ENCODE results near the gene ZNF652. TPM values are rescaled to one million over a fixed set of nuclear protein-coding genes. Genes with fewer than 3 reads are reported as not detected.
A peak's percentile ranks its signal among the peaks of the same experiment; 100 is the strongest.
"Not testable (repeated sequence)": the region's sequence is repeated elsewhere in the genome, so short reads cannot be mapped to it uniquely, and the experiment has no call there.

The ZNF652 gene
- total RNA-seq, 1 experiment from 2014 or later: 92.6 TPM

GRCh38 chr17:49285716-49286115 lies 76.3 kb downstream of the ZNF652 start:
- Mint-ChIP-seq H3K4me3 (ENCODE audit: unreplicated experiment) (no peak overlapping the region), H3K27ac (ENCODE audit: unreplicated experiment) (no peak overlapping the region), H3K4me1 (ENCODE audit: low read depth, unreplicated experiment) (no peaks in the 10 kb centered on the region), H3K36me3 (ENCODE audit: insufficient read depth, unreplicated experiment) (peaks cover 17% of the 10 kb centered on the region), H3K9me3 (ENCODE audit: unreplicated experiment) (no peaks in the 10 kb centered on the region), H3K27me3 (ENCODE audit: insufficient read depth, unreplicated experiment) (no peaks in the 10 kb centered on the region)
- no peaks in the 10 kb centered on the region for H3K9me3 ChIP-seq
- TF ChIP-seq CTCF (IDR thresholded peaks at IDR 0.05; ENCODE audit: insufficient read depth in 1 of 2, low read depth in 1 of 2, low read length in 1 of 2, severe bottlenecking in 1 of 2, unreplicated experiment in 1 of 2): no peak
- CTCF ChIA-PET: interaction anchor here (0.6 kb wide), 1 partner anchor 63 kb away, joined by 3 read pairs; no protein-coding TSS in a partner anchor
- 0 out of 2 replicates have a peak, but pooled peaks cover 4% of the 10 kb centered on the region for H3K36me3 ChIP-seq (ENCODE audit: control insufficient read depth, insufficient read depth, low read length)
- intact Hi-C loops (cut with micrococcal nuclease; ENCODE audit: unreplicated experiment): no loop called here
- POLR2A ChIA-PET: no interaction called here
- BruUV-seq (replicated peaks): no TSS peak
- no peaks in the 10 kb centered on the region for H3K4me1 ChIP-seq
- DNase-seq: peak in 1 of 2 experiments; percentile 36
- H3K4me3 ChIP-seq (ENCODE audit: low read depth, low read length): no peak overlapping the region
- no peaks in the 10 kb centered on the region for H3K27me3 ChIP-seq (replicated peaks; ENCODE audit: control insufficient read depth, insufficient read depth, low read length)

GRCh38 chr17:49280918-49281317 lies 81.1 kb downstream of the ZNF652 start:
- Mint-ChIP-seq H3K27ac (ENCODE audit: unreplicated experiment) (no peak overlapping the region), H3K4me1 (ENCODE audit: low read depth, unreplicated experiment) (no peaks in the 10 kb centered on the region), H3K27me3 (ENCODE audit: insufficient read depth, unreplicated experiment) (no peaks in the 10 kb centered on the region), H3K4me3 (ENCODE audit: unreplicated experiment) (no peak overlapping the region), H3K9me3 (ENCODE audit: unreplicated experiment) (no peaks in the 10 kb centered on the region), H3K36me3 (ENCODE audit: insufficient read depth, unreplicated experiment) (peaks cover 4% of the 10 kb centered on the region)
- no TSS peak for BruUV-seq (replicated peaks)
- TF ChIP-seq CTCF (IDR thresholded peaks at IDR 0.05; ENCODE audit: insufficient read depth in 1 of 2, low read depth in 1 of 2, low read length in 1 of 2, severe bottlenecking in 1 of 2, unreplicated experiment in 1 of 2): no peak
- H3K4me1 ChIP-seq: no peaks in the 10 kb centered on the region
- no peak for DNase-seq
- no peaks in the 10 kb centered on the region for H3K36me3 ChIP-seq (ENCODE audit: control insufficient read depth, insufficient read depth, low read length)
- H3K27me3 ChIP-seq (replicated peaks; ENCODE audit: control insufficient read depth, insufficient read depth, low read length): no peaks in the 10 kb centered on the region
- POLR2A ChIA-PET: no interaction called here
- no peaks in the 10 kb centered on the region for H3K9me3 ChIP-seq
- CTCF ChIA-PET: interaction anchor here (0.7 kb wide), 1 partner anchor 27 kb away, joined by 3 read pairs; no protein-coding TSS in a partner anchor
- no peak overlapping the region for H3K4me3 ChIP-seq (ENCODE audit: low read depth, low read length)
- intact Hi-C loops (cut with micrococcal nuclease; ENCODE audit: unreplicated experiment): no loop called here

- no peaks in the 10 kb centered on the region for H3K36me3 ChIP-seq (ENCODE audit: control insufficient read depth, insufficient read depth, low read length)
- H3K4me3 Mint-ChIP-seq (ENCODE audit: unreplicated experiment): no peak overlapping the region
- H3K27me3 ChIP-seq (replicated peaks; ENCODE audit: control insufficient read depth, insufficient read depth, low read length): no peaks in the 10 kb centered on the region
- ChIA-PET POLR2A (no interaction called here), CTCF (interaction anchor here (0.6 kb wide), 1 partner anchor 42 kb away, joined by 3 read pairs; no protein-coding TSS in a partner anchor)
- H3K9me3 ChIP-seq: no peaks in the 10 kb centered on the region
- peaks cover 4% of the 10 kb centered on the region for H3K36me3 Mint-ChIP-seq (ENCODE audit: insufficient read depth, unreplicated experiment)
- DNase-seq: peak in 1 of 2 experiments; percentile 27
- H3K27me3 Mint-ChIP-seq (ENCODE audit: insufficient read depth, unreplicated experiment): no peaks in the 10 kb centered on the region
- TF ChIP-seq CTCF (IDR thresholded peaks at IDR 0.05; ENCODE audit: insufficient read depth in 1 of 2, low read depth in 1 of 2, low read length in 1 of 2, severe bottlenecking in 1 of 2, unreplicated experiment in 1 of 2): no peak
- H3K27ac Mint-ChIP-seq (ENCODE audit: unreplicated experiment): no peak overlapping the region
- intact Hi-C loops (cut with micrococcal nuclease; ENCODE audit: unreplicated experiment): no loop called here
- no TSS peak for BruUV-seq (replicated peaks)
- H3K4me3 ChIP-seq (ENCODE audit: low read depth, low read length): no peak overlapping the region
- no peaks in the 10 kb centered on the region for H3K4me1 Mint-ChIP-seq (ENCODE audit: low read depth, unreplicated experiment)
- H3K9me3 Mint-ChIP-seq (ENCODE audit: unreplicated experiment): no peaks in the 10 kb centered on the region
- no peaks in the 10 kb centered on the region for H3K4me1 ChIP-seq
Observed at GRCh38 chr17:49280061-49280460, 82.0 kb downstream of the ZNF652 start.

- H3K4me3 ChIP-seq (ENCODE audit: low read depth, low read length); POLR2A ChIA-PET; BruUV-seq (replicated peaks); H3K27me3 ChIP-seq (replicated peaks; ENCODE audit: control insufficient read depth, insufficient read depth, low read length); H3K36me3 ChIP-seq (ENCODE audit: control insufficient read depth, insufficient read depth, low read length); H3K9me3 Mint-ChIP-seq (ENCODE audit: unreplicated experiment); H3K27ac Mint-ChIP-seq (ENCODE audit: unreplicated experiment); H3K4me1 ChIP-seq; H3K4me3 Mint-ChIP-seq (ENCODE audit: unreplicated experiment); H3K27me3 Mint-ChIP-seq (ENCODE audit: insufficient read depth, unreplicated experiment); H3K4me1 Mint-ChIP-seq (ENCODE audit: low read depth, unreplicated experiment); intact Hi-C loops (cut with micrococcal nuclease; ENCODE audit: unreplicated experiment); H3K9me3 ChIP-seq; H3K36me3 Mint-ChIP-seq (ENCODE audit: insufficient read depth, unreplicated experiment): not testable (repeated sequence)
- CTCF ChIA-PET: interaction anchor here (0.6 to 0.8 kb wide), 3 partner anchors 41 to 398 kb away, joined by 3 read pairs; no protein-coding TSS in a partner anchor
- DNase-seq: peak in 1 of 2 experiments; percentile 23
Observed at GRCh38 chr17:49279263-49280015, 82.6 kb downstream of the ZNF652 start.
